Activated B cell treated with CpG ODN at 0.5 μM for 24 hours (primary cell): ENCODE measurements around the gene SCAMP2. TPM values are rescaled to one million over a fixed set of nuclear protein-coding genes. Genes with fewer than 3 reads are reported as not detected.

Experiments used
- ATAC-seq: fragments of 200-7000 bp; cut with Tn5 transposase; one replicate; pipeline ENCODE4 v1.10.0; 2021; ENCODE audit warnings: low read depth, mild to moderate bottlenecking, moderate library complexity
- CTCF ChIA-PET: fragments of 350-600 bp; sonication (Branson Sonifier 250); formaldehyde crosslinking; loops from one replicate; lab custom pipeline; 2021; ENCODE audit warnings: antibody characterized with exemption; lab: Charles Lee
- POLR2A ChIA-PET: fragments of 350-600 bp; sonication (Branson Sonifier 250); formaldehyde crosslinking; loops from one replicate; lab custom pipeline; 2021; ENCODE audit warnings: antibody characterized with exemption; lab: Charles Lee
- DNase-seq: peaks from one replicate; pipeline ENCODE4 v3.0.0; 2022
- H3K27ac Mint-ChIP-seq: one replicate; pipeline ENCODE4 v1.8.0; 2020; ENCODE audit warnings: mixed read lengths
- H3K27me3 Mint-ChIP-seq: one replicate; pipeline ENCODE4 v1.8.0; 2021; ENCODE audit warnings: mixed read lengths
- H3K36me3 Mint-ChIP-seq: one replicate; pipeline ENCODE4 v1.8.0; 2021; ENCODE audit warnings: low read depth, mixed read lengths
- H3K4me1 Mint-ChIP-seq: one replicate; pipeline ENCODE4 v1.8.0; 2021; ENCODE audit warnings: mixed read lengths
- H3K4me3 Mint-ChIP-seq: one replicate; pipeline ENCODE4 v1.8.0; 2020; ENCODE audit warnings: mild to moderate bottlenecking, mixed read lengths
- H3K9me3 Mint-ChIP-seq: one replicate; pipeline ENCODE4 v1.8.0; 2020; ENCODE audit warnings: mixed read lengths
- CTCF ChIP-seq: fragments of 200-600 bp; IDR thresholded peaks from one replicate; pipeline ENCODE4 v1.8.0; 2022; ENCODE audit warnings: antibody characterized with exemption, mild to moderate bottlenecking
- intact Hi-C: fragments of 100-400 bp; cut with micrococcal nuclease; formaldehyde crosslinking; loops from one replicate; pipeline ENCODE4 v1.15.1; 2024
- total RNA-seq: library from RNA; stranded (reverse); gene quantifications from 2 replicates; pipeline ENCODE4 v1.2.3, GENCODE V29; 2022

SCAMP2 gene
- total RNA-seq, 1 donor from 2014 or later = 112 TPM

- H3K36me3 Mint-ChIP-seq = peaks cover 49% of the 10 kb centered on the region
- DNase-seq = no peak
- intact Hi-C loops = no loop called here
- H3K27ac Mint-ChIP-seq = no peak overlapping the region
- no peaks in the 10 kb centered on the region for H3K27me3 Mint-ChIP-seq
- ChIA-PET CTCF (interaction anchor here (1.0 to 6.0 kb wide), 5 partner anchors 45 to 285 kb away, joined by 3 to 54 read pairs (median 3); no protein-coding TSS in a partner anchor), POLR2A (no interaction called here)
- ATAC-seq = no peak
- TF ChIP-seq CTCF = no peak
- H3K9me3 Mint-ChIP-seq = no peaks in the 10 kb centered on the region
- H3K4me3 Mint-ChIP-seq = no peak overlapping the region
- H3K4me1 Mint-ChIP-seq = peaks cover 45% of the 10 kb centered on the region
Observed at GRCh38 chr15:74904190-74904805, 31.1 kb upstream of the SCAMP2 start.

GRCh38 chr15:74903676-74904075 lies 30.5 kb upstream of the SCAMP2 start:
- H3K9me3 Mint-ChIP-seq = no peaks in the 10 kb centered on the region
- H3K4me3 Mint-ChIP-seq = no peak overlapping the region
- peaks cover 54% of the 10 kb centered on the region for H3K36me3 Mint-ChIP-seq
- ATAC-seq (no peak), DNase-seq (no peak)
- no peaks in the 10 kb centered on the region for H3K27me3 Mint-ChIP-seq
- TF ChIP-seq CTCF = no peak
- peaks cover 45% of the 10 kb centered on the region for H3K4me1 Mint-ChIP-seq
- ChIA-PET POLR2A (no interaction called here), CTCF (interaction anchor here (1.0 to 6.0 kb wide), 5 partner anchors 46 to 284 kb away, joined by 3 to 54 read pairs (median 3); no protein-coding TSS in a partner anchor)
- intact Hi-C loops = no loop called here
- H3K27ac Mint-ChIP-seq = no peak overlapping the region

- Mint-ChIP-seq H3K27ac (no peak overlapping the region), H3K4me1 (peaks cover 44% of the 10 kb centered on the region), H3K9me3 (no peaks in the 10 kb centered on the region), H3K36me3 (peaks cover 61% of the 10 kb centered on the region), H3K27me3 (no peaks in the 10 kb centered on the region), H3K4me3 (no peak overlapping the region)
- ATAC-seq = no peak
- TF ChIP-seq CTCF = no peak
- intact Hi-C loops = no loop called here
- POLR2A ChIA-PET = interaction anchor here (1.0 to 2.9 kb wide), 11 partner anchors 13 to 132 kb away, joined by 3 to 13 read pairs (median 5); partner anchors contain the start of genes CSK, MPI, SCAMP2 and ULK3
- DNase-seq = no peak
- CTCF ChIA-PET = interaction anchor here (0.7 to 6.0 kb wide), 31 partner anchors 8 to 285 kb away, joined by 3 to 54 read pairs (median 6); partner anchors contain the start of genes CPLX3, MPI and ULK3
Observed at GRCh38 chr15:74902295-74903075, 29.3 kb upstream of the SCAMP2 start.

GRCh38 chr15:74901612-74902063 lies 28.5 kb upstream of the SCAMP2 start:
- H3K4me1 Mint-ChIP-seq = peaks cover 37% of the 10 kb centered on the region

More at GRCh38 chr15:74901612-74902063, 28.5 kb upstream of the SCAMP2 start:
- Mint-ChIP-seq H3K36me3 (peaks cover 58% of the 10 kb centered on the region), H3K4me3 (no peak overlapping the region), H3K27ac (no peak overlapping the region), H3K9me3 (no peaks in the 10 kb centered on the region), H3K27me3 (no peaks in the 10 kb centered on the region)
- POLR2A ChIA-PET = interaction anchor here (0.6 to 2.9 kb wide), 15 partner anchors 10 to 466 kb away, joined by 3 to 13 read pairs (median 4); partner anchors contain the start of genes CSK, MAN2C1, MPI and SCAMP2
- CTCF ChIA-PET = interaction anchor here (0.7 to 6.0 kb wide), 35 partner anchors 9 to 284 kb away, joined by 3 to 54 read pairs (median 5); partner anchors contain the start of genes CPLX3, MPI and ULK3
- DNase-seq = peak; percentile 30
- TF ChIP-seq CTCF = peak; percentile 74
- intact Hi-C loops = loop anchor here (1.0 kb wide), 5 partner anchors 28 to 266 kb away; partner anchors contain the start of genes SCAMP2 and ULK3
- ATAC-seq = peak; percentile 59
